CD14-positive monocyte (primary cell): ENCODE results near the gene P4HA1. TPM values are rescaled to one million over a fixed set of nuclear protein-coding genes. Genes with fewer than 3 reads are reported as not detected.

Experiments
- DNase-seq, 3 donors: peaks; one replicate each; pipeline ENCODE4 v3.0.0-alpha.2; 2011 to 2022
- H2AFZ ChIP-seq: 2 replicates; pipeline ENCODE4 v1.6.0; 2012; ENCODE audit warnings: mild to moderate bottlenecking, low read depth, low read length, inconsistent platforms; ENCODE audit not compliant: insufficient read depth, poor library complexity, severe bottlenecking
- H3K27ac ChIP-seq, 2 donors: 1 replicate in 1 of 2; 2 replicates in 1 of 2; pipeline ENCODE4 v1.5.1; 2012 to 2013; ENCODE audit warnings: low read length in 2 of 2, control low read depth in 1 of 2, inconsistent platforms in 1 of 2, low read depth in 1 of 2, mild to moderate bottlenecking in 1 of 2
- H3K27me3 ChIP-seq, 2 donors: one replicate each; pipeline versions ENCODE4 v1.6.0 to v1.6.1; 2011 to 2013; ENCODE audit warnings: low read length in 2 of 2; ENCODE audit not compliant: control insufficient read depth in 2 of 2, insufficient read depth in 2 of 2
- H3K36me3 ChIP-seq, 2 donors: replicated peaks in 1 of 2; 1 replicate in 1 of 2; 2 replicates in 1 of 2; pipeline versions ENCODE4 v1.5.1 to v1.6.1; 2012 to 2013; ENCODE audit warnings: low read length in 2 of 2, control low read depth in 1 of 2, inconsistent platforms in 1 of 2, mild to moderate bottlenecking in 1 of 2; ENCODE audit not compliant: insufficient read depth in 2 of 2, control insufficient read depth in 1 of 2
- H3K4me1 ChIP-seq, 2 donors: 1 replicate in 1 of 2; 2 replicates in 1 of 2; pipeline versions ENCODE4 v1.5.1 to v1.6.1; 2012 to 2013; ENCODE audit warnings: low read length in 2 of 2, control low read depth in 1 of 2, inconsistent platforms in 1 of 2, mild to moderate bottlenecking in 1 of 2, moderate library complexity in 1 of 2; ENCODE audit not compliant: insufficient read depth in 2 of 2, control insufficient read depth in 1 of 2
- H3K4me2 ChIP-seq: replicated peaks from 2 replicates; pipeline ENCODE3; 2012; ENCODE audit warnings: low read length, moderate library complexity, mild to moderate bottlenecking; ENCODE audit not compliant: poor library complexity, severe bottlenecking; ENCODE audit errors: extremely low read depth
- H3K4me3 ChIP-seq, 3 experiments: fragments of 200-600 bp in 1 of 3; sonication (generic) in 1 of 3; replicated peaks in 1 of 3; 1 replicate in 2 of 3; 2 replicates in 1 of 3; pipeline ENCODE4 v1.5.1; 2011 to 2013; ENCODE audit warnings: low read length in 3 of 3, mild to moderate bottlenecking in 3 of 3, control low read depth in 2 of 3, low read depth in 2 of 3, inconsistent platforms in 1 of 3, moderate library complexity in 1 of 3
- H3K79me2 ChIP-seq: 2 replicates; pipeline ENCODE4 v1.6.0; 2012; ENCODE audit warnings: mild to moderate bottlenecking, control low read depth, inconsistent platforms, low read length, moderate library complexity; ENCODE audit not compliant: insufficient read depth
- H3K9ac ChIP-seq: 2 replicates; pipeline ENCODE4 v1.6.0; 2017; ENCODE audit warnings: low read length, mild to moderate bottlenecking; ENCODE audit not compliant: insufficient read depth, poor library complexity, severe bottlenecking
- H3K9me3 ChIP-seq, 2 donors: replicated peaks in 1 of 2; 1 replicate in 1 of 2; 2 replicates in 1 of 2; pipeline versions ENCODE4 v1.5.1 to v1.6.1; 2012 to 2013; ENCODE audit warnings: low read length in 2 of 2, control low read depth in 1 of 2; ENCODE audit not compliant: control insufficient read depth in 1 of 2, insufficient read depth in 1 of 2
- H4K20me1 ChIP-seq: 2 replicates; pipeline ENCODE4 v1.6.0; 2012; ENCODE audit warnings: mild to moderate bottlenecking, low read length, control low read depth, moderate library complexity; ENCODE audit not compliant: insufficient read depth
- H3K27ac Mint-ChIP-seq, 7 donors: one replicate each; pipeline ENCODE4 v1.8.0; 2020; ENCODE audit warnings: mild to moderate bottlenecking in 7 of 7, mixed read lengths in 7 of 7, moderate library complexity in 6 of 7, inconsistent platforms in 2 of 7
- H3K27me3 Mint-ChIP-seq, 3 donors: one replicate each; pipeline ENCODE4 v1.8.0; 2021 to 2022; ENCODE audit warnings: low read depth in 3 of 3, mild to moderate bottlenecking in 3 of 3, mixed read lengths in 3 of 3, moderate library complexity in 3 of 3, inconsistent platforms in 1 of 3
- H3K36me3 Mint-ChIP-seq, 2 donors: one replicate each; pipeline ENCODE4 v1.8.0; 2020; ENCODE audit warnings: mixed read lengths in 2 of 2, inconsistent platforms in 1 of 2, mild to moderate bottlenecking in 1 of 2
- H3K4me1 Mint-ChIP-seq: one replicate; pipeline ENCODE4 v1.8.0; 2020; ENCODE audit warnings: mild to moderate bottlenecking, mixed read lengths
- H3K4me3 Mint-ChIP-seq, 2 donors: one replicate each; pipeline ENCODE4 v1.8.0; 2020; ENCODE audit warnings: mild to moderate bottlenecking in 2 of 2, mixed read lengths in 2 of 2, moderate library complexity in 1 of 2
- H3K9me3 Mint-ChIP-seq, 7 donors: one replicate each; pipeline ENCODE4 v1.8.0; 2020 to 2022; ENCODE audit warnings: mixed read lengths in 7 of 7, mild to moderate bottlenecking in 6 of 7, moderate library complexity in 6 of 7, inconsistent platforms in 2 of 7
- WGBS: methylation state at CpG from one replicate; pipeline ENCODE4 v1.1.5; 2013; ENCODE audit warnings: missing lambda C conversion rate; ENCODE audit not compliant: insufficient coverage; 5-methylcytosine and 5-hydroxymethylcytosine counted together
- intact Hi-C, 2 donors: fragments of 100-400 bp; cut with micrococcal nuclease; formaldehyde crosslinking; loops; one replicate each; pipeline versions ENCODE4 v1.15.0 to v1.15.1; 2023
- polyA plus RNA-seq, 3 donors: library from polyadenylated mRNA; depleted of rRNA in 1 of 3; unstranded in 2 of 3; stranded (reverse) in 1 of 3; fragments of 300-500 nt in 2 of 3; fragments of >200 nt in 1 of 3; fragmentation: Illumina TruSeq in 2 of 3; gene quantifications; 1 replicate in 2 of 3; 2 replicates in 1 of 3; pipeline ENCODE4 v1.2.3, GENCODE V29; 2012 to 2021
- TF ChIP-seq, protein P1 (sequence below): fragments of 200-600 bp; IDR thresholded peaks from one replicate; pipeline ENCODE4 v1.8.0; 2022; ENCODE audit warnings: antibody characterized with exemption, mild to moderate bottlenecking

P4HA1 gene
- polyA plus RNA-seq, 3 donors = 20.1 to 44.3 (median 43.9) TPM

DNA sequence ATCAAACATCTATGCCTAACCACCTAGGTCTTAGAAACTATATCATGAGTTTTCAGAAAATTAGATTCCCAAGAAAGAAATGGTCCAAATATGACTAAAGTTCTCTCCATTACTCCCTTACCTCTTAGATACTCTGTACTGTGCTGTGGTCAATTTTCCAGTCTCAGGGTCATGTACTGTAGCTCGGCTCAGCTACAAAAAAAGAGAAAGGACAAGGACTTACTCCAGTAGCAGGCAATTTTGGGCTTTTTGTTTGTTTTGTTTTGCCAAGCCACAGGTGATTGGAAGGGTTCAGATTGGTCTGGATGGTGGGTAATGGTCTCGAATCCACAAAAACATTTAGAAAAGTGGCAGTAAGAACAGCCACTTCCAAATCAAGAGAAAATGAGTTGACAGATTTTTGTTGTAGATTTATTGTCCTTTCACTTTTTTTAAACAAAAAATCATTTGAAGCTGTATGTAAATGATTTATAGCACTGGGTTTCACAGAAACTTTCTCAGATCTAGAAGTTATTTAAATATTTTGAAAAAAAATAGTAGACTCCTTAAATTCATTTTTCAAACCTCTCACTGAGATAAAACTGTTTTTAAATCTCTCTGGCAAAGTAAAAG is 52.8 kb downstream of the P4HA1 start:
- no peak for DNase-seq
- 86% methylated on average over 1 of the region's 2 CpGs for WGBS
- no peaks in the 10 kb centered on the region for H4K20me1 ChIP-seq
- H3K27me3 Mint-ChIP-seq = peaks cover 0 to 2% (median 0%) of the 10 kb centered on the region in 3 donors
- H3K36me3 Mint-ChIP-seq = peaks cover 49 to 77% of the 10 kb centered on the region in 2 donors
- H3K36me3 ChIP-seq = peaks cover 41 to 90% of the 10 kb centered on the region in 2 donors
- no peak overlapping the region for H3K4me2 ChIP-seq
- TF ChIP-seq, protein P1, sequence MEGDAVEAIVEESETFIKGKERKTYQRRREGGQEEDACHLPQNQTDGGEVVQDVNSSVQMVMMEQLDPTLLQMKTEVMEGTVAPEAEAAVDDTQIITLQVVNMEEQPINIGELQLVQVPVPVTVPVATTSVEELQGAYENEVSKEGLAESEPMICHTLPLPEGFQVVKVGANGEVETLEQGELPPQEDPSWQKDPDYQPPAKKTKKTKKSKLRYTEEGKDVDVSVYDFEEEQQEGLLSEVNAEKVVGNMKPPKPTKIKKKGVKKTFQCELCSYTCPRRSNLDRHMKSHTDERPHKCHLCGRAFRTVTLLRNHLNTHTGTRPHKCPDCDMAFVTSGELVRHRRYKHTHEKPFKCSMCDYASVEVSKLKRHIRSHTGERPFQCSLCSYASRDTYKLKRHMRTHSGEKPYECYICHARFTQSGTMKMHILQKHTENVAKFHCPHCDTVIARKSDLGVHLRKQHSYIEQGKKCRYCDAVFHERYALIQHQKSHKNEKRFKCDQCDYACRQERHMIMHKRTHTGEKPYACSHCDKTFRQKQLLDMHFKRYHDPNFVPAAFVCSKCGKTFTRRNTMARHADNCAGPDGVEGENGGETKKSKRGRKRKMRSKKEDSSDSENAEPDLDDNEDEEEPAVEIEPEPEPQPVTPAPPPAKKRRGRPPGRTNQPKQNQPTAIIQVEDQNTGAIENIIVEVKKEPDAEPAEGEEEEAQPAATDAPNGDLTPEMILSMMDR = no peak
- no peak overlapping the region for H3K9ac ChIP-seq
- H3K4me1 Mint-ChIP-seq = no peaks in the 10 kb centered on the region
- H3K79me2 ChIP-seq = no peaks in the 10 kb centered on the region
- intact Hi-C loops = no loop called here
- H2AFZ ChIP-seq = no peak overlapping the region
- no peaks in the 10 kb centered on the region for H3K4me1 ChIP-seq
- no peaks in the 10 kb centered on the region for H3K27me3 ChIP-seq
- no peak overlapping the region for H3K27ac Mint-ChIP-seq
- no peak overlapping the region for H3K4me3 ChIP-seq
- peaks cover 0 to 1% (median 0%) of the 10 kb centered on the region in 7 donors for H3K9me3 Mint-ChIP-seq
- no peak overlapping the region for H3K4me3 Mint-ChIP-seq
- no peaks in the 10 kb centered on the region for H3K9me3 ChIP-seq
- H3K27ac ChIP-seq = no peak overlapping the region

DNA sequence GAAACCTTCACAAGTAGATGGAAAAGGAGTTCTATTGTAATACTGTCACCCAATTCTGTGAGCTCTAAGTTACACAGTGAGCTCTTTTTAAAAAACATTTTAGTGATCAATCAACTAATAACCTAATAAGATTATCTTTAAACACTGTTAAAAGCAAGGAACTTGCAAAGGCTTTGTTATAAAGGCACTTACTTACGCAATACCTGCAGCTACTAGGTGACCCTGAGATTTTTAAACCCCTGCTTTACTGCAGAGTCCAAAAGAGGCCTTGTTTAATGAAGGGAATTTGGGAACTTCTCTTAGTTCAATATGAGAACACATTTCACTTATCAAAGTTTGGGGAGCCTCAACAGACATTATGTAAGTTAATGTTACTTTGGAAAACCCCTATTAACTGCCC is 53.3 kb downstream of the P4HA1 start:
- no peaks in the 10 kb centered on the region for H3K27me3 ChIP-seq
- no peaks in the 10 kb centered on the region for H3K9me3 ChIP-seq
- no peaks in the 10 kb centered on the region for H3K4me1 Mint-ChIP-seq
- H3K9me3 Mint-ChIP-seq = peaks cover 0 to 1% (median 0%) of the 10 kb centered on the region in 7 donors
- no peak overlapping the region for H3K27ac ChIP-seq
- H3K4me3 ChIP-seq = no peak overlapping the region
- no peaks in the 10 kb centered on the region for H3K4me1 ChIP-seq
- H4K20me1 ChIP-seq = no peaks in the 10 kb centered on the region
- no peak for DNase-seq
- TF ChIP-seq, protein P1 = no peak
- peaks cover 42 to 90% of the 10 kb centered on the region in 2 donors for H3K36me3 ChIP-seq
- no peak overlapping the region for H2AFZ ChIP-seq
- no peak overlapping the region for H3K9ac ChIP-seq
- H3K27me3 Mint-ChIP-seq = peaks cover 0 to 2% (median 0%) of the 10 kb centered on the region in 3 donors
- peaks cover 45 to 74% of the 10 kb centered on the region in 2 donors for H3K36me3 Mint-ChIP-seq
- H3K27ac Mint-ChIP-seq = peak overlapping the region in 1 of 7 donors; percentile 42
- H3K4me2 ChIP-seq = no peak overlapping the region
- no CpG with 5 or more reads among the region's 1 CpG for WGBS
- H3K4me3 Mint-ChIP-seq = no peak overlapping the region
- H3K79me2 ChIP-seq = no peaks in the 10 kb centered on the region
- intact Hi-C loops = no loop called here
